PC-9 (cell line): Measurements from ENCODE around the gene MACROH2A2. TPM values are rescaled to one million over a fixed set of nuclear protein-coding genes. Genes with fewer than 3 reads are reported as not detected.

Source experiments
- BruUV-seq: library from RNA; stranded (reverse); fragments of 400-500 nt; replicated peaks from 2 replicates; lab custom pipeline; 2021; lab: Mats Ljungman, UMichigan
- CTCF ChIA-PET: fragments of 300-600 bp; sonication (Branson Sonifier 250); formaldehyde crosslinking; loops from one replicate; lab custom pipeline; 2022; ENCODE audit warnings: antibody characterized with exemption; lab: Charles Lee
- POLR2A ChIA-PET: fragments of 300-600 bp; sonication (Branson Sonifier 250); formaldehyde crosslinking; loops from one replicate; lab custom pipeline; 2022; ENCODE audit warnings: antibody characterized with exemption; ENCODE audit not compliant: unreplicated experiment; lab: Charles Lee
- DNase-seq, 2 experiments: peaks; one replicate each; pipeline versions ENCODE4 v3.0.0 to v3.0.0-alpha.2; 2015 to 2022; ENCODE audit warnings: mixed read lengths in 1 of 2
- H2AFZ ChIP-seq: fragments of 200-600 bp; sonication (generic); 2 replicates; pipeline ENCODE4 v1.8.1; 2017; ENCODE audit warnings: antibody characterized with exemption
- H3F3A ChIP-seq: fragments of 200-600 bp; sonication (generic); 2 replicates; pipeline ENCODE4 v1.8.1; 2017; ENCODE audit warnings: antibody characterized with exemption, mild to moderate bottlenecking, low read depth; ENCODE audit not compliant: insufficient read depth
- H3K27ac ChIP-seq: fragments of 200-600 bp; sonication (generic); 2 replicates; pipeline ENCODE4 v1.6.1; 2016; ENCODE audit warnings: mixed run types
- H3K27me3 ChIP-seq: fragments of 200-600 bp; sonication (generic); 2 replicates; pipeline ENCODE4 v1.6.1; 2016; ENCODE audit warnings: low read depth, mixed run types; ENCODE audit not compliant: insufficient read depth
- H3K36me3 ChIP-seq: fragments of 200-600 bp; sonication (generic); 2 replicates; pipeline ENCODE4 v1.6.1; 2016; ENCODE audit warnings: low read depth, mixed run types
- H3K4me1 ChIP-seq: fragments of 200-600 bp; sonication (generic); replicated peaks from 2 replicates; pipeline ENCODE4 v1.6.1; 2016; ENCODE audit warnings: mixed run types; ENCODE audit not compliant: insufficient read depth
- H3K4me2 ChIP-seq: fragments of 200-600 bp; sonication (generic); 2 replicates; pipeline ENCODE4 v1.6.1; 2017; ENCODE audit warnings: mixed run types
- H3K4me3 ChIP-seq: fragments of 200-600 bp; sonication (generic); 2 replicates; pipeline ENCODE4 v1.6.1; 2016; ENCODE audit warnings: mixed run types
- H3K79me2 ChIP-seq: fragments of 200-600 bp; sonication (generic); 2 replicates; pipeline ENCODE4 v1.6.1; 2017; ENCODE audit warnings: low read depth, mixed run types
- H3K9me2 ChIP-seq: fragments of 200-600 bp; sonication (generic); 2 replicates; pipeline ENCODE4 v1.8.1; 2017; ENCODE audit warnings: mild to moderate bottlenecking; ENCODE audit not compliant: insufficient read depth
- H3K9me3 ChIP-seq: fragments of 200-600 bp; sonication (generic); 2 replicates; pipeline ENCODE4 v1.8.1; 2016; ENCODE audit warnings: low read depth; ENCODE audit not compliant: insufficient read depth
- H4K20me1 ChIP-seq: fragments of 200-600 bp; sonication (generic); 2 replicates; pipeline ENCODE4 v1.8.1; 2017; ENCODE audit not compliant: insufficient read depth
- CTCF ChIP-seq: fragments of 200-600 bp; sonication (generic); conservative IDR thresholded peaks from 2 replicates; pipeline ENCODE4 v1.6.1; 2017; ENCODE audit warnings: mixed run types, antibody characterized with exemption, mild to moderate bottlenecking, moderate library complexity
- EZH2 ChIP-seq: fragments of 200-600 bp; sonication (generic); IDR thresholded peaks from 2 replicates; pipeline ENCODE4 v1.8.0; 2017; ENCODE audit warnings: antibody characterized with exemption, low read depth
- intact Hi-C: fragments of 100-400 bp; cut with micrococcal nuclease; formaldehyde crosslinking; loops from one replicate; pipeline ENCODE4 v1.10.0; 2022; ENCODE audit not compliant: unreplicated experiment
- total RNA-seq: library from RNA; stranded (reverse); gene quantifications from 2 replicates; pipeline ENCODE4 v1.2.3, GENCODE V29; 2021

Gene MACROH2A2
- total RNA-seq, 1 experiment from 2014 or later = not detected

GRCh38 chr10:70160798-70161197, 108.2 kb downstream of the MACROH2A2 start:
- CTCF ChIA-PET = no interaction called here
- peaks cover 59% of the 10 kb centered on the region for H3K79me2 ChIP-seq
- no peaks in the 10 kb centered on the region for H3K9me3 ChIP-seq
- intact Hi-C loops = no loop called here
- H3F3A ChIP-seq = peaks cover 10% of the 10 kb centered on the region; the same call in 1 of the 2 replicates
- POLR2A ChIA-PET = no interaction called here
- no TSS peak for BruUV-seq
- no peak overlapping the region for H3K4me3 ChIP-seq
- H3K4me2 ChIP-seq = no peak overlapping the region
- peaks cover 53% of the 10 kb centered on the region for H3K36me3 ChIP-seq
- H3K27ac ChIP-seq = no peak overlapping the region; the same call in 1 of the 2 replicates
- H2AFZ ChIP-seq = no peak overlapping the region
- H4K20me1 ChIP-seq = peaks cover 50% of the 10 kb centered on the region
- TF ChIP-seq EZH2 = no peak
- TF ChIP-seq CTCF = no peak
- H3K27me3 ChIP-seq = no peaks in the 10 kb centered on the region
- DNase-seq = no peak
- no peaks in the 10 kb centered on the region for H3K4me1 ChIP-seq
- no peaks in the 10 kb centered on the region for H3K9me2 ChIP-seq

Other genes with a start within 250 kb of the MACROH2A2 start
- gene AIFM2, start 80.0 kb downstream of the MACROH2A2 start, total RNA-seq = 40.3 and 47.0 TPM in 2 replicates
- 28.0 and 33.5 TPM in 2 replicates for gene TYSND1, start 93.9 kb downstream of the MACROH2A2 start, total RNA-seq
- gene SAR1A, start 117.7 kb downstream of the MACROH2A2 start, total RNA-seq = 80.3 and 124 TPM in 2 replicates
- 224 and 236 TPM in 2 replicates for gene PPA1, start 180.6 kb downstream of the MACROH2A2 start, total RNA-seq
- 0.05 and 0.09 TPM in 2 replicates for gene NPFFR1, start 231.2 kb downstream of the MACROH2A2 start, total RNA-seq